HEK293T (cell line): ENCODE data around the gene SLC31A2.

Experiments
- CTCF ChIA-PET: fragments of 350-600 bp; formaldehyde crosslinking; extraction: SDS; loops from one replicate; lab custom pipeline; 2021; ENCODE audit warnings: antibody characterized with exemption, inconsistent platforms; lab: Yijun Ruan, JAX
- POLR2A ChIA-PET: fragments of 350-600 bp; formaldehyde crosslinking; extraction: SDS; loops from one replicate; lab custom pipeline; 2020; ENCODE audit warnings: antibody characterized with exemption, inconsistent platforms; lab: Yijun Ruan, JAX
- DNase-seq: peaks from one replicate; pipeline ENCODE4 v3.0.0; 2012; ENCODE audit warnings: mixed read lengths; ENCODE audit errors: extremely low spot score
- ARNT ChIP-seq: fragments of 450-650 bp; IDR thresholded peaks from 2 replicates; pipeline ENCODE4 v1.6.1; 2017; ENCODE audit warnings: mild to moderate bottlenecking
- BHLHE40 ChIP-seq: fragments of 450-650 bp; IDR thresholded peaks from 2 replicates; pipeline ENCODE4 v1.6.1; 2016; ENCODE audit warnings: mild to moderate bottlenecking, moderate library complexity, borderline replicate concordance
- CTBP1 ChIP-seq: fragments of 450-650 bp; IDR thresholded peaks from 2 replicates; pipeline ENCODE4 v1.6.1; 2016; ENCODE audit warnings: borderline replicate concordance
- ELF4 ChIP-seq: fragments of 450-650 bp; IDR thresholded peaks from 2 replicates; pipeline ENCODE4 v1.6.1; 2017; ENCODE audit warnings: antibody characterized with exemption
- FOXA1 ChIP-seq: fragments of 450-650 bp; IDR thresholded peaks from 2 replicates; pipeline ENCODE4 v1.6.1; 2016; ENCODE audit warnings: mild to moderate bottlenecking
- FOXK2 ChIP-seq: fragments of 450-650 bp; IDR thresholded peaks from 2 replicates; pipeline ENCODE4 v1.6.1; 2016; ENCODE audit warnings: mild to moderate bottlenecking
- FOXM1 ChIP-seq: fragments of 450-650 bp; IDR thresholded peaks from 2 replicates; pipeline ENCODE4 v1.6.1; 2017; ENCODE audit warnings: mild to moderate bottlenecking, borderline replicate concordance
- HDGF ChIP-seq: fragments of 450-650 bp; IDR thresholded peaks from 2 replicates; pipeline ENCODE4 v1.6.1; 2017; ENCODE audit warnings: antibody characterized with exemption, borderline replicate concordance
- L3MBTL2 ChIP-seq: fragments of 450-650 bp; conservative IDR thresholded peaks from 2 replicates; pipeline ENCODE4 v1.6.1; 2016; ENCODE audit warnings: mild to moderate bottlenecking
- LEF1 ChIP-seq: fragments of 450-650 bp; IDR thresholded peaks from 2 replicates; pipeline ENCODE4 v1.6.1; 2017; ENCODE audit warnings: mild to moderate bottlenecking, borderline replicate concordance
- NFRKB ChIP-seq: fragments of 450-650 bp; IDR thresholded peaks from 2 replicates; pipeline ENCODE4 v1.6.1; 2016; ENCODE audit warnings: mild to moderate bottlenecking, moderate library complexity
- PKNOX1 ChIP-seq: fragments of 450-650 bp; IDR thresholded peaks from 2 replicates; pipeline ENCODE4 v1.6.1; 2016
- SP1 ChIP-seq: fragments of 450-650 bp; IDR thresholded peaks from 2 replicates; pipeline ENCODE4 v1.6.1; 2017
- SUZ12 ChIP-seq: fragments of 450-650 bp; IDR thresholded peaks from 2 replicates; pipeline ENCODE4 v1.6.1; 2016; ENCODE audit warnings: mild to moderate bottlenecking
- TARDBP ChIP-seq: fragments of 450-650 bp; IDR thresholded peaks from 2 replicates; pipeline ENCODE4 v1.6.1; 2016
- ZNF384 ChIP-seq: fragments of 450-650 bp; IDR thresholded peaks from 2 replicates; pipeline ENCODE4 v1.6.1; 2016

The SLC31A2 gene

GRCh38 chr9:113199683-113200329 lies 49.0 kb downstream of the SLC31A2 start:
- ChIA-PET CTCF (no interaction called here), POLR2A (no interaction called here)
- no peak for TF ChIP-seq PKNOX1
- TF ChIP-seq LEF1, result no peak
- TF ChIP-seq HDGF, result no peak
- no peak for TF ChIP-seq TARDBP
- TF ChIP-seq SP1, result no peak
- TF ChIP-seq CTBP1, result no peak
- no peak for TF ChIP-seq NFRKB
- no peak for TF ChIP-seq ELF4
- no peak for TF ChIP-seq L3MBTL2
- no peak for TF ChIP-seq SUZ12
- TF ChIP-seq FOXA1, result no peak
- TF ChIP-seq BHLHE40, result no peak
- no peak for TF ChIP-seq ZNF384
- no peak for TF ChIP-seq FOXM1
- TF ChIP-seq ARNT, result no peak
- no peak for TF ChIP-seq FOXK2
- DNase-seq, result no peak

DNA sequence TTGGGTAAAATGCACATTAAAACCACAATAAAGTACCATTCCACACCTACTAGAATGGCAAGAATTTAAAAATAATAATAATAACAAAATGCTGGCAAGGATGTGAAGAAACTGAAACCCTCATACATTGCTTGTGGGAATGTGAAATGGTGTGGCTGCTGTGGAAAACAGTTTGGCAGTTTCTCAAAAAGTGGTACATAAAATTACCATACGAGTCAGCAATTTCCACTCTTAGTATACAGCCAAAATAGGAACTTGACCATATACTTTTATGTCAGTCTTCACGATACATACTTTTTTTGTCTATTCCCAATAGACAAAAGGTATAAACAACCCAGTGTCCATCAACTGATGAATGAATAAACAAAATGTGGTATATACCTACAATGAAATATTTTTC lies 54.6 kb downstream of the SLC31A2 start:
- no peak for TF ChIP-seq CTBP1
- TF ChIP-seq SUZ12, result no peak
- TF ChIP-seq ZNF384, result no peak
- no peak for TF ChIP-seq FOXK2
- no peak for TF ChIP-seq ELF4
- no peak for TF ChIP-seq NFRKB
- DNase-seq, result no peak
- POLR2A ChIA-PET, result no interaction called here
- CTCF ChIA-PET, result no interaction called here

DNA sequence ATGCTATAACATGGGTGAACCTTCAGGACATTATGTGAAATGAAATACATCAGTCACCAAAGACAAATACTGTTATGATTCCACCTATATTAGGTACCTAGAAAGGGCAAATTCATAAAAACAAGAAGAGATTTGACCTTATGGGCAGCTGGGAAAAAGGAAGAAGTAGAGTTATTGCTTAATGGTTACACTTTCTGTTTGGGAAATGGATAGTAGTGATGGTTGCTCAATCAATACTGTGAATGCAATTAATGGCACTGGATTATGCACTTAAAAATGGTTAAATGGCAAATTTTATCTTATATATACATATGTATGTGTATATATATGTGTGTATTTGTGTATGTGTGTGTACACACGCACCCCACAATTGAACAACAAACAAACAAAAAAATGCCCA lies 55.1 kb downstream of the SLC31A2 start:
- ChIA-PET CTCF (no interaction called here), POLR2A (no interaction called here)
- no peak for TF ChIP-seq FOXK2
- no peak for TF ChIP-seq LEF1
- TF ChIP-seq BHLHE40, result no peak
- no peak for TF ChIP-seq NFRKB
- TF ChIP-seq PKNOX1, result no peak
- no peak for TF ChIP-seq SUZ12
- TF ChIP-seq TARDBP, result no peak
- TF ChIP-seq L3MBTL2, result no peak
- TF ChIP-seq ELF4, result no peak
- no peak for TF ChIP-seq HDGF
- TF ChIP-seq ZNF384, result no peak
- no peak for TF ChIP-seq CTBP1
- no peak for TF ChIP-seq FOXA1
- TF ChIP-seq SP1, result no peak
- TF ChIP-seq FOXM1, result no peak
- TF ChIP-seq ARNT, result no peak
- no peak for DNase-seq

DNA sequence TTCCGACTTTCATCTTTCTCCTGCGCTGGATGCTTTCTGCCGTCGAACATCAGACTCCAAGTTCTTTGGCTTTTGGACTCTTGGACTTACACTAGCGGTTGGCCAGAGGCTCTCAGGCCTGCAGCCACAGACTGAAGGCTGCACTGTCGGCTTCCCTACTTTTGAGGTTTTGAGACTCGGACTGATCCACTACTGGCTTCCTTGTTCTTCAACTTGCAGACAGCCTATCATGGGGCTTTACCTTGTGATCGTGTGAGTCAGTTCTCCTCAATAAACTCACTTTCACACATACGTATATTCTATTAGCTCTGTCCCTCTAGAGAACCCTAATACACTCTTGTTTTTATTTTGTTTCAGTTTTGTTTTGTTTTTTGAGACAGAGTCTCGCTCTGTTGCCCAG lies 60.0 kb downstream of the SLC31A2 start:
- ChIA-PET POLR2A (no interaction called here), CTCF (no interaction called here)
- TF ChIP-seq BHLHE40 (no peak), SUZ12 (no peak), ELF4 (no peak), HDGF (no peak), FOXA1 (no peak), PKNOX1 (no peak), CTBP1 (no peak), TARDBP (no peak), ARNT (no peak), NFRKB (no peak), SP1 (no peak), L3MBTL2 (no peak), FOXK2 (no peak), ZNF384 (no peak)
- DNase-seq, result no peak
